ENCODE data around the gene ARHGEF4. TPM values are rescaled to one million over a fixed set of nuclear protein-coding genes. Genes with fewer than 3 reads are reported as not detected.

The ARHGEF4 gene
- total RNA-seq, 2 donors from 2014 or later, result 2.8 to 6.5 TPM

DNA sequence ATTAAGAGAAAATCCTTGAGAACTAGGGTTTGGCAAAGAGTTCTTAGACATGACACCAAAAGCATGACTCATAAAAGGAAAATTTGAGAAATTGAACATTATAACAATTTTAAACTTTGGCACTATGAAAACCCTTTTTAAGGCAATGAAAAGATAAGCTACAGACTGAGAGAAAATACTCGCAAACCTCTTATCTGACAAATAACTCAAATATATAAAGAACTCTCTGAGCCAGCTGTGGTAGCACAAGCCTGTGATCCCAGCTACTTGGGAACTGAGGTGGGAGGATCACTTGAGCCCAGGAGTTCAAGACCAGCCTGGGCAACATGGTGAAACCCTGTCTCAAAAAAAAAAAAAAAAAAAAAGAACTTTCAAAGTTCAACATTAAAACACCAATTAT is 186.0 kb downstream of the ARHGEF4 start:
- no peaks in the 10 kb centered on the region for H3K4me1 ChIP-seq (ENCODE audit: control insufficient read depth in 1 of 2, low read depth in 2 of 2)
- no peak overlapping the region for H3K4me3 ChIP-seq
- H3K36me3 ChIP-seq, result no peaks in the 10 kb centered on the region
- no peak for TF ChIP-seq CTCF (IDR thresholded peaks at IDR 0.05)
- H3K27ac ChIP-seq, result no peak overlapping the region
- H3K9me3 ChIP-seq, result no peaks in the 10 kb centered on the region
- ATAC-seq (ENCODE audit: insufficient number of reproducible peaks, low FRiP score, low read depth) (no peak), DNase-seq (ENCODE audit: low spot score) (no peak)
- H3K27me3 ChIP-seq (replicated peaks; ENCODE audit: insufficient read depth), result no peaks in the 10 kb centered on the region

DNA sequence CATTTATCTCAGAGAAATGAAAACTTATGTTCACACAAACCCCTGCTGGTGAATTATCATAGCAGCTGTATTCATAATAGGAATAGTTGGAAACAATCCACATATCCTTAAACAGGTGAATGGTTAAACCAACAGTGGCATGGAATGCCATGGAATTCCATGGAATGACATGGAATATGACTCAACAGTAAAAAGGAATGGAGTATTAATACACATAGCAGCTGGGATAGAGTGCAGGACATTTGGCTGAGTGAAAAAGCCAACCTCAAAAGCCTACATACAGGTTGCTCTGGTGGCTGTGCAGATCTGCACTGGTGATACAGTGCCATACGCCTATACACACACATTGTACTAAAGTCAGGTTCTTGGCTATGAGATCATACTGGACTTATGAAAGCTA is 187.0 kb downstream of the ARHGEF4 start:
- no peak overlapping the region for H3K4me3 ChIP-seq
- H3K4me1 ChIP-seq (ENCODE audit: control insufficient read depth in 1 of 2, low read depth in 2 of 2), result no peaks in the 10 kb centered on the region
- no peaks in the 10 kb centered on the region for H3K36me3 ChIP-seq
- H3K27ac ChIP-seq, result no peak overlapping the region
- ATAC-seq (ENCODE audit: insufficient number of reproducible peaks, low FRiP score, low read depth) (no peak), DNase-seq (ENCODE audit: low spot score) (no peak)
- TF ChIP-seq CTCF (IDR thresholded peaks at IDR 0.05), result no peak
- no peaks in the 10 kb centered on the region for H3K9me3 ChIP-seq
- H3K27me3 ChIP-seq (replicated peaks; ENCODE audit: insufficient read depth), result no peaks in the 10 kb centered on the region

DNA sequence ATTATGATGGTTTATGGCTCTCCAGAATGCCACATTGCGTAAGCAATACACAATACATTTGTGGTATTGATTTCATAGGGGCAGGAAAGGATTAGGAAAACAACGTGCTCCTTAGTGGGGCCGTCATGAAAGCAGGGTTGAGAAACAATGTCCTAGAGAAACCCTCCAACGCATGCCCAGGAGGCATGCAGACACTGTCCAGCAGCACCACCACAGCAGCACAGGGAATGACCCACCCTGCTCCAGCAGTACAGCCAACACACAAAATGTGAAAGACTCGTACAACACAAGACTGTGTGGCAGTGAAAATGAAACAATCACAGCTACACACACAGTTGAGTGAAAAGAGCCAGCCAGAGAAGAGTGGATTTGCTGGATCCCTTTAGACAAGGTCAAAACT is 190.2 kb downstream of the ARHGEF4 start:
- Histone ChIP-seq H3K4me3 (no peak overlapping the region), H3K9me3 (no peaks in the 10 kb centered on the region), H3K36me3 (no peaks in the 10 kb centered on the region), H3K27me3 (replicated peaks; ENCODE audit: insufficient read depth) (no peaks in the 10 kb centered on the region), H3K27ac (no peak overlapping the region), H3K4me1 (ENCODE audit: control insufficient read depth in 1 of 2, low read depth in 2 of 2) (no peaks in the 10 kb centered on the region)
- DNase-seq (ENCODE audit: low spot score) (no peak), ATAC-seq (ENCODE audit: insufficient number of reproducible peaks, low FRiP score, low read depth) (no peak)
- TF ChIP-seq CTCF (IDR thresholded peaks at IDR 0.05), result no peak

DNA sequence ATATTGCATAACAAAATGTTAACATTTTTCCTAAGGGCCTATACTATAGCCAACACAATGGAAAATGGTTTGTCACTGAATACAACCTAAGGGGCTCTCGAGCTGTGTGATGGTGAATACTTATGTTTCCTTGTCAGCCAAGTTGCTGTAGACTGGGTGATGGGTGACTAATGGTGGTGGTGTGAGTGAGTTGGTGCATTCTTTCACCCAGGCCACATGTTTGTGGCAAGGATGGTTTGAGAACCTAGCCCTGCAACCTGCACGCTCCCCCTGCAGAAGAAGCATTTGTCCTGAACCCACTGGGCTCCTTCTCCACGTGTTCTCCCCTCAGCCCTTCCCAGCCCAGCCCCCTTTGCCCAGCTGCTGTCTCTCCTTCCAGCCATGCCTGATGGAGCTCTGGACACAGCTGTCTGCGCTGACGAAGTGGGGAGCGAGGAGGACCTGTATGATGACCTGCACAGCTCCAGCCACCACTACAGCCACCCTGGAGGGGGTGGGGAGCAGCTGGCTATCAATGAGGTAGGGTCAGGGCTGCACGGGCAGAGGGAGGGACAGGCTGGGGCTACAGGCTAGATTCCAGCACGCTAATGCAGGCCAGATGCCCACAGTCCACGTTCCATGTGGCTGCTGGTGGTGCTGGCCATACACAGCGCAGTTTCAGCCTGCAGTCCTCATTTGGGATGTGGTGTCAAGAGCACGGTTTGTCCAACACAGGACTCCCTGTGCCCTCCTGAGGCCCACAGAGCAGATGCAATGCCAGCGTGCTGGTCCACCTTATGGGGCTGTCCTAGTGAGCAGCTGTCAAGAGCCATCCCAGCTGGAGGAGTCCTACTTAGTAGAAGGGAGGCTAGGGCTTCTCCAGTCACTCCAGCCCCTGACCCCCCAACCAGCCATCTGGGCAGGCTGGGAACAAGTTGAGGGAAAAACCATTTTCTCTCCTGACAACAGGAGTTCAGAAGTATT is 191.1 kb downstream of the ARHGEF4 start:
- H3K36me3 ChIP-seq, result no peaks in the 10 kb centered on the region
- no peaks in the 10 kb centered on the region for H3K9me3 ChIP-seq
- H3K4me1 ChIP-seq (ENCODE audit: control insufficient read depth in 1 of 2, low read depth in 2 of 2), result no peaks in the 10 kb centered on the region
- H3K27ac ChIP-seq, result no peak overlapping the region
- ATAC-seq (ENCODE audit: insufficient number of reproducible peaks, low FRiP score, low read depth) (no peak), DNase-seq (ENCODE audit: low spot score) (no peak)
- no peak overlapping the region for H3K4me3 ChIP-seq
- no peak for TF ChIP-seq CTCF (IDR thresholded peaks at IDR 0.05)
- no peaks in the 10 kb centered on the region for H3K27me3 ChIP-seq (replicated peaks; ENCODE audit: insufficient read depth)

DNA sequence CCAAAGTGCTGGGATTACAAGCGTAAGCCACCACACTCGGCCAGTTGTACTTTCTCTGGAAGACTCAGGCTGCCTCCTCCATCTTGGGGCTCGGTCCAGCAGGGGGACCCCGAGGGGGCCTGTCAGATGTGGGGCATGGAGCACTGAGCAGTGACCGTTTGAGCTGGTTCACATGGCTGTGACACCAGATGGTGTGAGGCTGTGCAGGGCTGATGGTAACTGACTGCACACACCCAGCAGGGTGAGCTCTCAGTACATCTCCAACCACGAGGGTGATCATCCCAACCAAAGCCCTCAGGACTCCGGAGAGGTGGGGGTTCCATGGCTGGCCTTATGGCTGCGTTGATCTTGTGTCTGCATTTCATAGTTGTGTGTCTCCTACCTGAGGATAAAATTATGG is 193.1 kb downstream of the ARHGEF4 start:
- no peaks in the 10 kb centered on the region for H3K27me3 ChIP-seq (replicated peaks; ENCODE audit: insufficient read depth)
- DNase-seq (ENCODE audit: low spot score), result no peak
- TF ChIP-seq CTCF (IDR thresholded peaks at IDR 0.05), result no peak
- no peak overlapping the region for H3K27ac ChIP-seq
- no peak overlapping the region for H3K4me3 ChIP-seq
- ATAC-seq (ENCODE audit: insufficient number of reproducible peaks, low FRiP score, low read depth), result no peak
- H3K4me1 ChIP-seq (ENCODE audit: control insufficient read depth in 1 of 2, low read depth in 2 of 2), result peaks cover 0 to 9% of the 10 kb centered on the region in 2 donors
- no peaks in the 10 kb centered on the region for H3K9me3 ChIP-seq
- no peaks in the 10 kb centered on the region for H3K36me3 ChIP-seq

Data from thoracic aorta (tissue), 2 donors.